ENCODE results near the gene GHRH. TPM values are rescaled to one million over a fixed set of nuclear protein-coding genes. Genes with fewer than 3 reads are reported as not detected.

Gene GHRH
- total RNA-seq, 1 donor from 2014 or later: not detected

DNA sequence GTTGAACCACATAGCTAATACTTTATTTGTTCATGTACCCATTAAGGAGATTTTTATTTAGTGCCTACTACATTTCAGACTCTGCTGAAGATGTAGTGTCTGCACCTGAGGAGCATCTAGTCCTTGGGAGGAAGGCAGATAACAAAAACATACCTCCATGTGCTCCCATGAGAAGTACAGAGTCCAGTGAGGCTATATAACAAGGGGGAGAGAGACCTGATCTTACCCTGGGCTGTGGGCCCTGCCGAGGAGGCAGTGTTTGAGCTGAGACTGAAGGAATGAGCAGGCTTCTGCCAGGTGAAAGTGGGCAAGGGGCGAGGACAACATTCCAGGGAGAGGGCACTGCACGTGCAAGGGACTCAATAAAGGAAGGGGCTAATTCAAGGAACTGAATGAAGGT, 39.9 kb upstream of the GHRH start:
- H3K27ac ChIP-seq (ENCODE audit: low read depth, low read length): no peak overlapping the region
- H3K9me3 ChIP-seq (ENCODE audit: control insufficient read depth in 3 of 3, low read length in 3 of 3): no peaks in the 10 kb centered on the region
- H3K4me3 ChIP-seq (ENCODE audit: low read length in 3 of 3): no peak overlapping the region
- H3K27me3 ChIP-seq (ENCODE audit: control insufficient read depth in 3 of 3, insufficient read depth in 3 of 3, low read length in 3 of 3): no peaks in the 10 kb centered on the region
- peaks cover 7 to 9% (median 8%) of the 10 kb centered on the region in 3 donors for H3K4me1 ChIP-seq (ENCODE audit: control insufficient read depth in 3 of 3, insufficient read depth in 3 of 3, low read length in 3 of 3)
- H3K9ac ChIP-seq (ENCODE audit: low read depth in 1 of 3, low read length in 3 of 3): no peak overlapping the region
- peaks cover 7 to 45% (median 34%) of the 10 kb centered on the region in 3 donors for H3K36me3 ChIP-seq (ENCODE audit: control insufficient read depth in 3 of 3, insufficient read depth in 3 of 3, low read length in 3 of 3)

DNA sequence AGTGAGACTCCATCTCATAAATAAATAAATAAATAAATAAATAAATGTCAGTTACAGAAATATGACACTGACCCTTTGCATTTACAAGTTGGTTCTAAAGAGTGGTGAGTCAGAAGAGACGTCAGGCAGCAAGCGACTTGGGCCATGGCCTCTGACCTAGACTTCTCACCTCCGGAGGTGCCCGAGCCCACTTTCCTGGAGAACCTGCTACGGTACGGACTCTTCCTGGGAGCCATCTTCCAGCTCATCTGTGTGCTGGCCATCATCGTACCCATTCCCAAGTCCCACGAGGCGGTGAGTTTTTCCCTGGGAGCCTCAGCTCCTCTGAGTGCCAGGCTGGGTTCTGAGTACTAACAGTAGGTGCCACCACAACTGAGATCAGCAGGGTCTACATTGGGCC, 39.5 kb upstream of the GHRH start:
- H3K36me3 ChIP-seq (ENCODE audit: control insufficient read depth in 3 of 3, insufficient read depth in 3 of 3, low read length in 3 of 3): peaks cover 7 to 42% (median 34%) of the 10 kb centered on the region in 3 donors
- no peak overlapping the region for H3K4me3 ChIP-seq (ENCODE audit: low read length in 3 of 3)
- H3K9me3 ChIP-seq (ENCODE audit: control insufficient read depth in 3 of 3, low read length in 3 of 3): no peaks in the 10 kb centered on the region
- H3K9ac ChIP-seq (ENCODE audit: low read depth in 1 of 3, low read length in 3 of 3): no peak overlapping the region
- H3K4me1 ChIP-seq (ENCODE audit: control insufficient read depth in 3 of 3, insufficient read depth in 3 of 3, low read length in 3 of 3): peaks cover 7 to 9% (median 8%) of the 10 kb centered on the region in 3 donors
- no peak overlapping the region for H3K27ac ChIP-seq (ENCODE audit: low read depth, low read length)
- H3K27me3 ChIP-seq (ENCODE audit: control insufficient read depth in 3 of 3, insufficient read depth in 3 of 3, low read length in 3 of 3): no peaks in the 10 kb centered on the region

DNA sequence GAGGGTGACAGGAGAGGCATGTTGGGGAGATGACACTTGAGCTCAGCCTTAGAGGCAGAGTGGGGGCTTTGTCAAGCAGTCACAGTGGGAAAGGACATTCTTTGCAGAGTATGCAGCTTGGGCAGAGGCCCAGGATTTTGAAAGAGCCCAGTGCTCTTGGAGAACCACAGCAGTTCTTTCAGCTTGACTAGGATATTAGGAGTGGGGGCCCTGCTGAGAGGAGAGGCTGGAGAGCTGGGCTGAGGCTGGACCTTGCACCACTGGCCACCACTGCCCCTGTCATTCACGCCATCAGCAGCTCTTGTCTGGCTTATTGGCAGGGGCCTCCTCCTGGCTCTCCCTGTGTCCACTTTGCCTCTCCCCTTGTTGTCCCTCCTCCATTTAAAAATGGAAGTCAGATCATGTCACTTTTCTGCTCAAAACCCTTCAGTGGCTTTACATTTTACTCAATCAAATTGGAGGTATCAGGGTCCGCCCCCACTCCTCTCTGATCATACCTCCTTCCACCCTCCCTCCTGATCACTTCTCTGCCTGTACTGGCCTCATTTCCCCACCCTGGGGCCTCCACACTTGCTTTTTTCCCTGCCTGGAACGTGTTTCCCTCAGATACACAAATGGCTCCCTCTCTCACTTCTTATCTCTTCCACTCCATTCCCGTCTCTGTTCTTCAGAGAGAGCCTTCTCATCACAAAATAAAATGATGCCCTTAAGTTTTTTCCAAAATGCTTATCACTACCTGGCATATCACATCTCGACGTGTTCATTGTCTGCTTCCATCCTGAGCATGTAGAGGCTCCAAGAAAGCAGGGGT, 38.3 kb upstream of the GHRH start:
- Histone ChIP-seq H3K36me3 (ENCODE audit: control insufficient read depth in 3 of 3, insufficient read depth in 3 of 3, low read length in 3 of 3) (peaks cover 7 to 40% (median 34%) of the 10 kb centered on the region in 3 donors), H3K9me3 (ENCODE audit: control insufficient read depth in 3 of 3, low read length in 3 of 3) (no peaks in the 10 kb centered on the region), H3K9ac (ENCODE audit: low read depth in 1 of 3, low read length in 3 of 3) (no peak overlapping the region), H3K4me1 (ENCODE audit: control insufficient read depth in 3 of 3, insufficient read depth in 3 of 3, low read length in 3 of 3) (peaks cover 7 to 16% (median 15%) of the 10 kb centered on the region in 3 donors), H3K4me3 (ENCODE audit: low read length in 3 of 3) (no peak overlapping the region), H3K27me3 (ENCODE audit: control insufficient read depth in 3 of 3, insufficient read depth in 3 of 3, low read length in 3 of 3) (no peaks in the 10 kb centered on the region), H3K27ac (ENCODE audit: low read depth, low read length) (no peak overlapping the region)

DNA sequence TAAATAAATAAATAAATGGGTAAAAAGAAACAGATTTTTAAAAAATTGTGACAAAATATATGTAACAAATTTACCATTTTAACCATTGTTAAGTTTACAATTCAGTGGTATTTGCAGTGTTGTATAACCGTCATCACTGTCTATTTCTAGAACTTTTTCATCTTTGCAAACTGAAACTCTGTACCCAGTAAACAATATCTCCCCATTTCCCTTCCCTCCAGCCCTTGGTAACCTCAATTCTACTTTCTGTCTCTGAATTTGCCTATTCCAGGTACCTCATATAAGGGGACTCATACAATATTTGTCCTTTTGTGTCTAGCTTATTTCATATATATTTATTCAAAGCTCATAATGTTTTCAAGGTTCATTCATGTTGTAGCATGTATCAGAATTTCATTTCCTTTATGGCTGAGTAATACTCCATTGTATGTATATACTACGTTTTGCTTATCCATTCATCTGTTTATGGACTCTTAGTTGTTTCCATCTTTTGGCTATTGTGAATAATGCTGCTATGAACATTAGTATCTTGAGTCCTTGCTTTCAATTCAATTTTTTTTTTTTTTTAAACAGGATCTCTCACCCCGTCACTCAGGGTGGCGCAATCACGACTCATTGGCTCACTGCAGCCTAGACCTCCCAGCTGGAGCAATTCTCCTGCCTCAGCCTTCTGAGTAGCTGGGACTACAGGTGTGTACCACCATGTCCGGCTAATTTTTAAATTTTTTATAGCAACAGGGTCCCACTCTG, 36.8 kb upstream of the GHRH start:
- H3K9me3 ChIP-seq (ENCODE audit: control insufficient read depth in 3 of 3, low read length in 3 of 3): no peaks in the 10 kb centered on the region
- H3K36me3 ChIP-seq (ENCODE audit: control insufficient read depth in 3 of 3, insufficient read depth in 3 of 3, low read length in 3 of 3): peaks cover 7 to 34% (median 31%) of the 10 kb centered on the region in 3 donors
- H3K4me3 ChIP-seq (ENCODE audit: low read length in 3 of 3): no peak overlapping the region
- H3K9ac ChIP-seq (ENCODE audit: low read depth in 1 of 3, low read length in 3 of 3): no peak overlapping the region
- H3K27me3 ChIP-seq (ENCODE audit: control insufficient read depth in 3 of 3, insufficient read depth in 3 of 3, low read length in 3 of 3): no peaks in the 10 kb centered on the region
- peaks cover 10 to 24% (median 16%) of the 10 kb centered on the region in 3 donors for H3K4me1 ChIP-seq (ENCODE audit: control insufficient read depth in 3 of 3, insufficient read depth in 3 of 3, low read length in 3 of 3)
- no peak overlapping the region for H3K27ac ChIP-seq (ENCODE audit: low read depth, low read length)

DNA sequence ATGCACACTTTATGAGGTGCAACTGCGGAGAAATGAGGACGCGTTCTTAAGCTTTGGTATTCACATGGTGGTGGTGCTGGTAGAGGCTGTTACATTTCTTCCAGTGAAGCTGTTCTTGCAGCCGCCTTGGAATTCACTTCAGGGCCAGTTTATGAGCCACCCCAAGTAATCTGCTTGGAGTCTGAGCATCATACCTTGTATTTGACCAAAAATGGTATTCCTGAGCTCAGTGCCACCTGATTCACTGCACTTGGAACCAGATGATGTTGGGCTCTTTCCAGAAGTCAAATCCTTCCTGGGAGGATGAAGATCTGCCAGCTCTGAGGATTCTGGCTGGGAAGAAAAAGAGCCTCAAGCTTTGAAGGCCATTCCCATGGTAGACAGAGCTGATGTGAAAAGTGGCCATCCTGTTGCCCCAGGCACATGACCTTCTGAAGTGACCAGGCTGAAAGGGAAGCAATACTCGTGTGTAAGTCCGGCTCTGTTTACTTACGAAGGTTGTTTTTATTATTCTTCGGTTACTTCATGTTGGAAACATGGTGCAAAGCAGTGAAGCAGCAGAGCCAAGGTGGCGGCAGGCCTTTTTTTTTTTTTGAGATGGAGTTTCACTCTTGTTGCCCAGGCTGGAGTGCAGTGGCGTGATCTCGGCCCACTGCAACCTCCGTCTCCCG, 35.6 kb upstream of the GHRH start:
- no peak overlapping the region for H3K9ac ChIP-seq (ENCODE audit: low read depth in 1 of 3, low read length in 3 of 3)
- peak overlapping the region; percentile 13 for H3K27ac ChIP-seq (ENCODE audit: low read depth, low read length)
- H3K4me3 ChIP-seq (ENCODE audit: low read length in 3 of 3): no peak overlapping the region
- peaks cover 10 to 24% (median 16%) of the 10 kb centered on the region in 3 donors for H3K4me1 ChIP-seq (ENCODE audit: control insufficient read depth in 3 of 3, insufficient read depth in 3 of 3, low read length in 3 of 3)
- no peaks in the 10 kb centered on the region for H3K27me3 ChIP-seq (ENCODE audit: control insufficient read depth in 3 of 3, insufficient read depth in 3 of 3, low read length in 3 of 3)
- H3K9me3 ChIP-seq (ENCODE audit: control insufficient read depth in 3 of 3, low read length in 3 of 3): no peaks in the 10 kb centered on the region
- H3K36me3 ChIP-seq (ENCODE audit: control insufficient read depth in 3 of 3, insufficient read depth in 3 of 3, low read length in 3 of 3): peaks cover 7 to 26% (median 23%) of the 10 kb centered on the region in 3 donors

DNA sequence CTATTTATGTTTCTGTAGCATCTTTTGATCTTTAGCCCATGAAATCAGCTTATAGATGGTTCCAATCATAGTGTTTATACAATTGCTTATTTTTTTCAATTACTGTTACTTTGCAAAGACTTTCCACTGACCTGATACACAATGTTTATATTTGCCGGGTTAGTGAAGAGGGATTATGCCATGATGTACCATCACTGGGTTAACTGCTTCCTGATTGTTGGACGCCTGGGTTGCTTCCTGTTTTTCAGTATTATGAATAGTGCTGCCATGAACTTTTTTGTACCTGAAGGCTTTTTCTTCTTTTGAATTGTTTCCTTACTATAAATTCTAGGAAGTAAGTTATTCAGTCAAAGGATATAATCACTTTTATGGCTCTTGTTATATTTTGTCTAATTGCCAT, 34.8 kb upstream of the GHRH start:
- H3K9ac ChIP-seq (ENCODE audit: low read depth in 1 of 3, low read length in 3 of 3): no peak overlapping the region
- H3K36me3 ChIP-seq (ENCODE audit: control insufficient read depth in 3 of 3, insufficient read depth in 3 of 3, low read length in 3 of 3): peaks cover 3 to 19% (median 15%) of the 10 kb centered on the region in 3 donors
- no peaks in the 10 kb centered on the region for H3K9me3 ChIP-seq (ENCODE audit: control insufficient read depth in 3 of 3, low read length in 3 of 3)
- no peaks in the 10 kb centered on the region for H3K27me3 ChIP-seq (ENCODE audit: control insufficient read depth in 3 of 3, insufficient read depth in 3 of 3, low read length in 3 of 3)
- H3K4me3 ChIP-seq (ENCODE audit: low read length in 3 of 3): no peak overlapping the region
- H3K27ac ChIP-seq (ENCODE audit: low read depth, low read length): no peak overlapping the region
- H3K4me1 ChIP-seq (ENCODE audit: control insufficient read depth in 3 of 3, insufficient read depth in 3 of 3, low read length in 3 of 3): peaks cover 10 to 24% (median 16%) of the 10 kb centered on the region in 3 donors

DNA sequence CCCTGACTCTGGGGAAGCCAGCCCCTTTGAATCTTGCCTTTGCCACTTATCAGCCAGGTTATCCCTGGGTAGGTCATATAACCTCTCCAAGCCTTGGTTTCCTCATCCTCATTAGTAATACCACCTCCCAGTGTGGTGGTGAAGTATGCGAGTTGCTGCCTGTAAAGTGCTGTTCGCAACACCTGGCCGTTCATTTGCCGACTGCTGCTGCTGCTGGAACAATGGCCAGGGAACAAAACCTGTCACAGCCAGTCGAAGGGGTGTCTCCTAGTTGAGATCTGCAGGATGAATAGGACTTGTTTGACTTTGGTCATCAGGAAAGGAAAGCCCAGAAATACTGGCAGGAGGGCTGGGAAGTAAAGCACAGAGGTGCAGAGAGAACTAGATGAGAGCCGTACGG, 34.0 kb upstream of the GHRH start:
- no peak overlapping the region for H3K4me3 ChIP-seq (ENCODE audit: low read length in 3 of 3)

DNA sequence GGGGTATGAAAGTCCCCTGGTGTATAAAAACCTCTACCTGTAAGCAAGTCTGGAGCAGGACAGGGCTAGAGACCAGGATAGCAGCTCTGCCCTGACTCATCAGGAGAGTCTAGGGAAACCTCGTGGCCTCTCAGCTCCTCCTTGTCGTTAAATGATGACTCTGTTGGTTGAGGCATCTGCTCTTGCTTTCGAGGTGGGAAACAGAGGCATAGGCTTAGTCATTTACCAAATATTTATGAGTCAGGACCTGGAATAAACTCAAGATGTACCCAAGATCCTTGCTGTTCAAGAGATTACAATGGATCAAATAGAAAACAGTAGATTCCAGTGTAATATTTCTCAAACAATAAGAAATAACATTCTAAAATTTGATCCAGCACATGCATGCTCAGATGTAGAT, 33.4 kb upstream of the GHRH start:
- Histone ChIP-seq H3K4me3 (ENCODE audit: low read length in 3 of 3) (no peak overlapping the region), H3K9me3 (ENCODE audit: control insufficient read depth in 3 of 3, low read length in 3 of 3) (no peaks in the 10 kb centered on the region), H3K27ac (ENCODE audit: low read depth, low read length) (peak overlapping the region; percentile 5), H3K27me3 (ENCODE audit: control insufficient read depth in 3 of 3, insufficient read depth in 3 of 3, low read length in 3 of 3) (no peaks in the 10 kb centered on the region), H3K36me3 (ENCODE audit: control insufficient read depth in 3 of 3, insufficient read depth in 3 of 3, low read length in 3 of 3) (peaks cover 0 to 11% (median 9%) of the 10 kb centered on the region in 3 donors), H3K4me1 (ENCODE audit: control insufficient read depth in 3 of 3, insufficient read depth in 3 of 3, low read length in 3 of 3) (peaks cover 14 to 28% (median 20%) of the 10 kb centered on the region in 3 donors), H3K9ac (ENCODE audit: low read depth in 1 of 3, low read length in 3 of 3) (no peak overlapping the region)

More for the DNA sequence above, 34.0 kb upstream of the GHRH start:
- Histone ChIP-seq H3K27me3 (ENCODE audit: control insufficient read depth in 3 of 3, insufficient read depth in 3 of 3, low read length in 3 of 3) (no peaks in the 10 kb centered on the region), H3K27ac (ENCODE audit: low read depth, low read length) (no peak overlapping the region), H3K36me3 (ENCODE audit: control insufficient read depth in 3 of 3, insufficient read depth in 3 of 3, low read length in 3 of 3) (peaks cover 0 to 14% (median 12%) of the 10 kb centered on the region in 3 donors), H3K9ac (ENCODE audit: low read depth in 1 of 3, low read length in 3 of 3) (no peak overlapping the region), H3K9me3 (ENCODE audit: control insufficient read depth in 3 of 3, low read length in 3 of 3) (no peaks in the 10 kb centered on the region), H3K4me1 (ENCODE audit: control insufficient read depth in 3 of 3, insufficient read depth in 3 of 3, low read length in 3 of 3) (peaks cover 10 to 24% (median 16%) of the 10 kb centered on the region in 3 donors)

DNA sequence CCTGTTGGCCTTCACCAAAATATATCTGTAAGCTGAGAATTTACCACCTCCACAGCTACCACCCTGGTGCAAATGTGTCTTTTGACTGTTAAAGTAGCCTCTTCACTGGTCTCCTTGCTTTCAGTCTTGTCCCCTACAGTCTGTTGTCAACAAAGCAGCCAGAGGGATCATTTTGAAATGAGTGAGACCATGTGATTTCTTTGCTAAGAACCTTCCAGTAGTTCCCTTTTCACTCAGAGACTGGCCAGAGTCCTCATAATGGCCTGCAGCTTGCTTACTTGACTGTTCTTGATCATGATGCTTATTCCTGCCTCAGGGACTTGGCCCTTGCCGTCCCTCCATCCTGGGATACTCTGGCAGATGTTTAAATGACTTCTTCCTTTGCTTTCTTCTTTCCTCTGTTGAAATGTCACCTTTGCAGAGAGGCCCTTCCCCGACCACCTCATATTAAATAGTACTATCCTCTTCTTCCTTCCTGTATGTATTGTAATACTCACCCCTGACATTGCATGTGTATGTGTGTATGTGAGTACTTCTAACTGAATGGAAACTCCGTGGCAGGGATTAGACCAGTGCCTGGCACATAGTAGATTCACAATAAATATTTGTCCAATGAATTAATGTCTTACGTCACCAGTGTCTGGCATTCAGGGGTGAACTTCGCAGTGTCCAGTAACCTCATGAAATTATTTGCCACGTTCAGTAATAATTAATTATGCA, 32.8 kb upstream of the GHRH start:
- Histone ChIP-seq H3K27ac (ENCODE audit: low read depth, low read length) (peak overlapping the region; percentile 5), H3K9ac (ENCODE audit: low read depth in 1 of 3, low read length in 3 of 3) (no peak overlapping the region), H3K27me3 (ENCODE audit: control insufficient read depth in 3 of 3, insufficient read depth in 3 of 3, low read length in 3 of 3) (no peaks in the 10 kb centered on the region), H3K9me3 (ENCODE audit: control insufficient read depth in 3 of 3, low read length in 3 of 3) (no peaks in the 10 kb centered on the region), H3K36me3 (ENCODE audit: control insufficient read depth in 3 of 3, insufficient read depth in 3 of 3, low read length in 3 of 3) (peaks cover 0 to 9% (median 6%) of the 10 kb centered on the region in 3 donors), H3K4me3 (ENCODE audit: low read length in 3 of 3) (no peak overlapping the region), H3K4me1 (ENCODE audit: control insufficient read depth in 3 of 3, insufficient read depth in 3 of 3, low read length in 3 of 3) (peaks cover 14 to 28% (median 22%) of the 10 kb centered on the region in 3 donors)

Data from skeletal muscle tissue (tissue), 4 donors.